ENCODE data around the gene EBI3.

- no peak for TF ChIP-seq POLR2A (IDR thresholded peaks at IDR 0.05; ENCODE audit: low read length)
- TF ChIP-seq GATA1 (IDR thresholded peaks at IDR 0.05; ENCODE audit: low read depth, low read length), result no peak
These were observed 45.2 kb upstream of the EBI3 start for GRCh38 chr19:4183967-4184717.
